DND-41 (cell line): ENCODE measurements around the gene VARS1.

ENCODE experiments used
- ATAC-seq: fragments of 200-7000 bp; cut with Tn5 transposase; 3 replicates; pipeline ENCODE4 v1.9.1; 2021; ENCODE audit warnings: low read depth; ENCODE audit not compliant: insufficient read depth
- DNase-seq: peaks from one replicate; pipeline ENCODE4 v3.0.0-alpha.2; 2020
- H2AFZ ChIP-seq: 2 replicates; pipeline ENCODE4 v1.6.0; 2012; ENCODE audit warnings: low read depth, low read length
- H3K27ac ChIP-seq: 2 replicates; pipeline ENCODE4 v1.5.1; 2012; ENCODE audit warnings: low read length, inconsistent platforms
- H3K27me3 ChIP-seq: fragments of 200-600 bp; sonication (generic); 2 replicates; pipeline ENCODE4 v1.6.0; 2012; ENCODE audit warnings: low read length, mild to moderate bottlenecking, inconsistent platforms; ENCODE audit not compliant: insufficient read depth, poor library complexity
- H3K36me3 ChIP-seq: 2 replicates; pipeline ENCODE4 v1.5.1; 2012; ENCODE audit warnings: low read length, inconsistent platforms; ENCODE audit not compliant: insufficient read depth
- H3K4me1 ChIP-seq: 2 replicates; pipeline ENCODE4 v1.5.1; 2012; ENCODE audit warnings: mild to moderate bottlenecking, low read length; ENCODE audit not compliant: insufficient read depth
- H3K4me2 ChIP-seq: 2 replicates; pipeline ENCODE4 v1.6.0; 2012; ENCODE audit warnings: mild to moderate bottlenecking, moderate library complexity, low read length, inconsistent platforms; ENCODE audit not compliant: insufficient read depth
- H3K4me3 ChIP-seq, 2 experiments: fragments of 200-600 bp in 1 of 2; shearing (Covaris generic) in 1 of 2; 2 replicates each; pipeline ENCODE4 v1.5.1; 2012 to 2016; ENCODE audit warnings: inconsistent platforms in 2 of 2, low read length in 2 of 2, mild to moderate bottlenecking in 2 of 2, low read depth in 1 of 2, moderate library complexity in 1 of 2
- H3K79me2 ChIP-seq: 2 replicates; pipeline ENCODE4 v1.6.0; 2012; ENCODE audit warnings: low read length, inconsistent platforms; ENCODE audit not compliant: insufficient read depth
- H3K9ac ChIP-seq: 2 replicates; pipeline ENCODE4 v1.6.0; 2012; ENCODE audit warnings: low read depth, mild to moderate bottlenecking, inconsistent platforms, low read length, moderate library complexity
- H3K9me3 ChIP-seq: 2 replicates; pipeline ENCODE4 v1.5.1; 2012; ENCODE audit warnings: low read length, moderate library complexity, mild to moderate bottlenecking, inconsistent platforms; ENCODE audit not compliant: insufficient read depth, severe bottlenecking
- H4K20me1 ChIP-seq: 2 replicates; pipeline ENCODE4 v1.6.0; 2012; ENCODE audit warnings: low read length; ENCODE audit not compliant: insufficient read depth
- CTCF ChIP-seq: IDR thresholded peaks from 2 replicates; pipeline ENCODE4 v1.5.1; 2012; ENCODE audit warnings: borderline replicate concordance, low read length, moderate library complexity, mild to moderate bottlenecking; ENCODE audit not compliant: poor library complexity, severe bottlenecking; ENCODE audit errors: extremely low read depth
- EZH2 ChIP-seq: IDR thresholded peaks from 3 replicates; pipeline ENCODE4 v1.6.1; 2012; ENCODE audit warnings: borderline replicate concordance, low read depth, mild to moderate bottlenecking, moderate library complexity, low read length, inconsistent platforms; ENCODE audit not compliant: severe bottlenecking

The VARS1 gene

GRCh38 chr6:31815025-31815838 is 19.7 kb upstream of the VARS1 start, which contains the start of the genes HSPA1A and HSPA1L:
HSPA1A (plus strand) TSS chr6:31815543; CDS start chr6:31815757, 214 bp downstream.
HSPA1L (minus strand) TSS chr6:31815283; CDS start chr6:31811972, 3,311 bp downstream.
- TF ChIP-seq CTCF (no peak), EZH2 (no peak)
- H2AFZ ChIP-seq = no peak within 1 kb of the TSS; the same call in 1 of the 2 replicates
- DNase-seq (no peak), ATAC-seq (no peak)
- no peak within 1 kb of the TSS for H3K4me3 ChIP-seq
- no peaks in the 10 kb centered on the region for H3K79me2 ChIP-seq
- no peak within 1 kb of the TSS for H3K4me2 ChIP-seq
- H3K4me1 ChIP-seq = no peaks in the 10 kb centered on the region
- no peaks in the 10 kb centered on the region for H3K27me3 ChIP-seq
- no peak within 1 kb of the TSS for H3K9ac ChIP-seq
- H3K36me3 ChIP-seq = no peaks in the 10 kb centered on the region
- H3K27ac ChIP-seq = no peak within 1 kb of the TSS
- no peaks in the 10 kb centered on the region for H4K20me1 ChIP-seq
- no peaks in the 10 kb centered on the region for H3K9me3 ChIP-seq

GRCh38 chr6:31814677-31815024 is 19.1 kb upstream of the VARS1 start:
- no peak overlapping the region for H3K4me2 ChIP-seq
- H3K9ac ChIP-seq = no peak overlapping the region
- H3K4me1 ChIP-seq = no peaks in the 10 kb centered on the region
- H3K4me3 ChIP-seq = no peak overlapping the region
- peak; percentile 43; the same call in 1 of the 3 replicates for ATAC-seq
- H2AFZ ChIP-seq = no peak overlapping the region; the same call in 1 of the 2 replicates
- H3K79me2 ChIP-seq = no peaks in the 10 kb centered on the region
- no peak overlapping the region for H3K27ac ChIP-seq
- H3K36me3 ChIP-seq = no peaks in the 10 kb centered on the region
- no peaks in the 10 kb centered on the region for H3K27me3 ChIP-seq
- H3K9me3 ChIP-seq = no peaks in the 10 kb centered on the region
- H4K20me1 ChIP-seq = no peaks in the 10 kb centered on the region
- no peak for TF ChIP-seq EZH2
- no peak for TF ChIP-seq CTCF
- peak; percentile 52 for DNase-seq

- no peak overlapping the region for H2AFZ ChIP-seq
- H3K4me3 ChIP-seq = no peak overlapping the region
- H3K4me1 ChIP-seq = no peaks in the 10 kb centered on the region
- no peaks in the 10 kb centered on the region for H3K36me3 ChIP-seq
- no peak for TF ChIP-seq EZH2
- TF ChIP-seq CTCF = no peak
- DNase-seq = no peak
- no peaks in the 10 kb centered on the region for H3K79me2 ChIP-seq
- H3K27ac ChIP-seq = no peak overlapping the region
- no peaks in the 10 kb centered on the region for H3K27me3 ChIP-seq
- H3K9ac ChIP-seq = no peak overlapping the region
- no peak for ATAC-seq
- no peaks in the 10 kb centered on the region for H3K9me3 ChIP-seq
- H4K20me1 ChIP-seq = no peaks in the 10 kb centered on the region
- H3K4me2 ChIP-seq = no peak overlapping the region
These were observed 17.9 kb upstream of the VARS1 start for GRCh38 chr6:31813465-31813849.
